CD4-positive, alpha-beta T cell (primary cell): ENCODE measurements around the gene NDST3. TPM values are rescaled to one million over a fixed set of nuclear protein-coding genes. Genes with fewer than 3 reads are reported as not detected.

Experiments
- ATAC-seq: fragments of 200-7000 bp; cut with Tn5 transposase; one replicate; pipeline ENCODE4 v1.10.0; 2022; ENCODE audit warnings: mild to moderate bottlenecking; ENCODE audit not compliant: poor library complexity
- CTCF ChIA-PET: fragments of 350-600 bp; sonication (Branson Sonifier 250); formaldehyde crosslinking; loops from one replicate; lab custom pipeline; 2021; ENCODE audit warnings: antibody characterized with exemption, inconsistent platforms; lab: Charles Lee
- POLR2A ChIA-PET: fragments of 350-600 bp; sonication (Branson Sonifier 250); formaldehyde crosslinking; loops from one replicate; lab custom pipeline; 2021; ENCODE audit warnings: antibody characterized with exemption, inconsistent platforms; lab: Charles Lee
- DNase-seq, 14 experiments: peaks; one replicate each; pipeline ENCODE4 v3.0.0-alpha.2; 2013 to 2020; ENCODE audit warnings: mixed read lengths in 2 of 14
- H3K27ac ChIP-seq, 2 donors: one replicate each; pipeline versions ENCODE4 v1.5.1 to v1.7.0; 2013; ENCODE audit warnings: low read length in 2 of 2, low read depth in 1 of 2, mild to moderate bottlenecking in 1 of 2
- H3K27me3 ChIP-seq, 2 experiments: 1 replicate in 1 of 2; 2 replicates in 1 of 2; pipeline versions ENCODE4 v1.6.1 to v1.7.0; 2013; ENCODE audit warnings: low read length in 2 of 2, control low read depth in 1 of 2, mild to moderate bottlenecking in 1 of 2, moderate library complexity in 1 of 2; ENCODE audit not compliant: insufficient read depth in 2 of 2, control insufficient read depth in 1 of 2
- H3K36me3 ChIP-seq: one replicate; pipeline ENCODE4 v1.6.1; 2013; ENCODE audit warnings: low read length, control low read depth; ENCODE audit not compliant: insufficient read depth
- H3K4me1 ChIP-seq: one replicate; pipeline ENCODE4 v1.6.1; 2013; ENCODE audit warnings: low read length, control low read depth; ENCODE audit not compliant: insufficient read depth
- H3K4me3 ChIP-seq: one replicate; pipeline ENCODE4 v1.5.1; 2013; ENCODE audit warnings: mild to moderate bottlenecking, low read length, moderate library complexity
- H3K9me3 ChIP-seq, 2 experiments: 1 replicate in 1 of 2; 2 replicates in 1 of 2; pipeline versions ENCODE4 v1.6.1 to v1.7.0; 2013; ENCODE audit warnings: low read length in 2 of 2, mild to moderate bottlenecking in 2 of 2, control low read depth in 1 of 2, moderate library complexity in 1 of 2; ENCODE audit not compliant: control insufficient read depth in 1 of 2, insufficient read depth in 1 of 2
- H3K27ac Mint-ChIP-seq: one replicate; pipeline ENCODE4 v1.8.0; 2020; ENCODE audit warnings: mixed read lengths
- H3K27me3 Mint-ChIP-seq: one replicate; pipeline ENCODE4 v1.8.0; 2021; ENCODE audit warnings: mixed read lengths
- H3K36me3 Mint-ChIP-seq: one replicate; pipeline ENCODE4 v1.8.0; 2021; ENCODE audit warnings: low read depth, mixed read lengths
- H3K4me1 Mint-ChIP-seq: one replicate; pipeline ENCODE4 v1.8.0; 2021; ENCODE audit warnings: low read depth, mixed read lengths
- H3K4me3 Mint-ChIP-seq: one replicate; pipeline ENCODE4 v1.8.0; 2020; ENCODE audit warnings: mild to moderate bottlenecking, mixed read lengths
- H3K9me3 Mint-ChIP-seq: one replicate; pipeline ENCODE4 v1.8.0; 2020; ENCODE audit warnings: mixed read lengths
- CTCF ChIP-seq: fragments of 200-600 bp; IDR thresholded peaks from one replicate; pipeline ENCODE4 v1.8.0; 2022; ENCODE audit warnings: antibody characterized with exemption, mild to moderate bottlenecking
- intact Hi-C, 2 experiments: fragments of 100-400 bp; cut with DNase I in 1 of 2; cut with micrococcal nuclease in 1 of 2; formaldehyde crosslinking; loops; one replicate each; pipeline versions ENCODE4 v1.15.1 to v1.9.0; 2023 to 2025; cut with DNase I, micrococcal nuclease
- total RNA-seq, 174 experiments: library from RNA in 2 of 174; stranded (reverse) in 2 of 174; gene quantifications; one replicate each; pipeline ENCODE4 v1.2.3 and lab custom pipeline; 2021 to 2026

NDST3 gene
- total RNA-seq, 2 experiments from 2014 or later = not detected

- H3K4me1 Mint-ChIP-seq = peaks cover 23% of the 10 kb centered on the region
- H3K36me3 Mint-ChIP-seq = no peaks in the 10 kb centered on the region
- Histone ChIP-seq H3K4me3 (no peak overlapping the region), H3K27me3 (peaks cover 0 to 4% of the 10 kb centered on the region in 2 experiments), H3K4me1 (no peaks in the 10 kb centered on the region), H3K9me3 (no peaks in the 10 kb centered on the region), H3K36me3 (no peaks in the 10 kb centered on the region), H3K27ac (no peak overlapping the region)
- ChIA-PET POLR2A (no interaction called here), CTCF (no interaction called here)
- intact Hi-C loops = no loop called here
- H3K27me3 Mint-ChIP-seq = no peaks in the 10 kb centered on the region
- H3K27ac Mint-ChIP-seq = peak overlapping the region; percentile 18
- H3K4me3 Mint-ChIP-seq = no peak overlapping the region
- ATAC-seq = peak; percentile 62
- no peak for TF ChIP-seq CTCF
- no peaks in the 10 kb centered on the region for H3K9me3 Mint-ChIP-seq
- DNase-seq = no peak
Measured at GRCh38 chr4:118173956-118174725, 139.9 kb downstream of the NDST3 start.

- H3K9me3 Mint-ChIP-seq = no peaks in the 10 kb centered on the region
- POLR2A ChIA-PET = no interaction called here
- H3K4me3 ChIP-seq = no peak overlapping the region
- no peaks in the 10 kb centered on the region for H3K36me3 Mint-ChIP-seq
- intact Hi-C loops = no loop called here
- H3K27ac ChIP-seq = no peak overlapping the region
- no peaks in the 10 kb centered on the region for H3K9me3 ChIP-seq
- no peaks in the 10 kb centered on the region for H3K4me1 ChIP-seq
- TF ChIP-seq CTCF = no peak
- no peaks in the 10 kb centered on the region for H3K36me3 ChIP-seq
- ATAC-seq (no peak), DNase-seq (no peak)
- CTCF ChIA-PET = no interaction called here
- H3K4me1 Mint-ChIP-seq = peaks cover 23% of the 10 kb centered on the region
- no peaks in the 10 kb centered on the region for H3K27me3 Mint-ChIP-seq
- H3K27me3 ChIP-seq = peaks cover 0 to 4% of the 10 kb centered on the region in 2 experiments
- H3K4me3 Mint-ChIP-seq = no peak overlapping the region
- no peak overlapping the region for H3K27ac Mint-ChIP-seq
Measured at GRCh38 chr4:118175506-118175905, 141.2 kb downstream of the NDST3 start.

GRCh38 chr4:118177126-118177525, 142.8 kb downstream of the NDST3 start:
- Histone ChIP-seq H3K9me3 (no peaks in the 10 kb centered on the region), H3K4me1 (no peaks in the 10 kb centered on the region), H3K4me3 (no peak overlapping the region), H3K27me3 (peaks cover 0 to 4% of the 10 kb centered on the region in 2 experiments), H3K27ac (no peak overlapping the region), H3K36me3 (no peaks in the 10 kb centered on the region)
- DNase-seq (no peak), ATAC-seq (no peak)
- TF ChIP-seq CTCF = no peak
- H3K4me3 Mint-ChIP-seq = no peak overlapping the region
- ChIA-PET CTCF (no interaction called here), POLR2A (no interaction called here)
- no peaks in the 10 kb centered on the region for H3K36me3 Mint-ChIP-seq
- H3K9me3 Mint-ChIP-seq = no peaks in the 10 kb centered on the region
- H3K4me1 Mint-ChIP-seq = peaks cover 23% of the 10 kb centered on the region
- intact Hi-C loops = no loop called here
- no peak overlapping the region for H3K27ac Mint-ChIP-seq
- H3K27me3 Mint-ChIP-seq = no peaks in the 10 kb centered on the region
